ENCODE measurements around the gene SPEN. TPM values are rescaled to one million over a fixed set of nuclear protein-coding genes. Genes with fewer than 3 reads are reported as not detected.

Gene SPEN
- total RNA-seq, 1 donor from 2014 or later, result 55.2 TPM

DNA sequence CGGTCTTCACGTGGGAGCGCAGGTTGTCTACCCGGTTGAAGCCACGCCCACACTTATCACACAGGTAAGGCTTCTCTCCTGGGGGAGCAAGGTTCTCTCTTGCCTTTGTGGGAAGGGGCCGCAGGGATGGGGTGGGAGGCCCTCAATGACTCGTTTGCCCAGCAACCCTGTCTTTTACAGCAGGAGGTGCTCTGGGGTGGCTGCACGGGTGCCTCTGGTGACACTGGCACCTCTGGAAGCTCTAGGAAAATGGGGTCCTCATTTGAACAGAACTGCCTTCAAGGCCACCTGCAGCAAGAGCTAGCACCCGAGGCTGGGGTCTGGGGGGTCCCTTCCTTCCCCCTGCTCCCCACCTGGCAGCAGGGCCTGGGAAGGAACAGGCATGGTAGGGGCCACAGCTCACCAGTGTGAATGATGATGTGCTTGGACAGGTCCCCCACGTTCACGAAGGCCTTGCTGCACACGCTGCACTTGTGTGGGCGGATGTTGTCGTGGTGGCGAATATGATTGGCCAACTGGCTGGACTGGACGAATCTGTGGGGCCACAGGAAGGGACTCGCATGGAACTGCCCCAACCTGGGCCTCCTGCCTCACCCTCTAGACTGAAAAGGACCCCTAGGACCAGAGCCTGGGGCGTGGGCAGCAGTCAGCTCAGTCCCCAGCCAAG lies 95.3 kb downstream of the SPEN start:
- DNase-seq (ENCODE audit: extremely low spot score in 2 of 2), result peak in 1 of 2 donors; percentile 80
- Histone ChIP-seq H3K27me3 (no peaks in the 10 kb centered on the region), H3K4me1 (peaks cover under 1% of the 10 kb centered on the region), H3K9me3 (no peaks in the 10 kb centered on the region), H3K4me3 (no peak overlapping the region), H3K36me3 (peaks cover 0 to 81% of the 10 kb centered on the region in 2 donors), H3K27ac (no peak overlapping the region)
- no peak for TF ChIP-seq POLR2A (IDR thresholded peaks at IDR 0.05)
- TF ChIP-seq, protein P1, sequence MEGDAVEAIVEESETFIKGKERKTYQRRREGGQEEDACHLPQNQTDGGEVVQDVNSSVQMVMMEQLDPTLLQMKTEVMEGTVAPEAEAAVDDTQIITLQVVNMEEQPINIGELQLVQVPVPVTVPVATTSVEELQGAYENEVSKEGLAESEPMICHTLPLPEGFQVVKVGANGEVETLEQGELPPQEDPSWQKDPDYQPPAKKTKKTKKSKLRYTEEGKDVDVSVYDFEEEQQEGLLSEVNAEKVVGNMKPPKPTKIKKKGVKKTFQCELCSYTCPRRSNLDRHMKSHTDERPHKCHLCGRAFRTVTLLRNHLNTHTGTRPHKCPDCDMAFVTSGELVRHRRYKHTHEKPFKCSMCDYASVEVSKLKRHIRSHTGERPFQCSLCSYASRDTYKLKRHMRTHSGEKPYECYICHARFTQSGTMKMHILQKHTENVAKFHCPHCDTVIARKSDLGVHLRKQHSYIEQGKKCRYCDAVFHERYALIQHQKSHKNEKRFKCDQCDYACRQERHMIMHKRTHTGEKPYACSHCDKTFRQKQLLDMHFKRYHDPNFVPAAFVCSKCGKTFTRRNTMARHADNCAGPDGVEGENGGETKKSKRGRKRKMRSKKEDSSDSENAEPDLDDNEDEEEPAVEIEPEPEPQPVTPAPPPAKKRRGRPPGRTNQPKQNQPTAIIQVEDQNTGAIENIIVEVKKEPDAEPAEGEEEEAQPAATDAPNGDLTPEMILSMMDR (IDR thresholded peaks at IDR 0.05), result no peak
- TF ChIP-seq POLR2AphosphoS5 (IDR thresholded peaks at IDR 0.05; ENCODE audit: insufficient read depth in 1 of 2, low read depth in 1 of 2), result no peak
- intact Hi-C loops (cut with DNase I), result no loop called here

DNA sequence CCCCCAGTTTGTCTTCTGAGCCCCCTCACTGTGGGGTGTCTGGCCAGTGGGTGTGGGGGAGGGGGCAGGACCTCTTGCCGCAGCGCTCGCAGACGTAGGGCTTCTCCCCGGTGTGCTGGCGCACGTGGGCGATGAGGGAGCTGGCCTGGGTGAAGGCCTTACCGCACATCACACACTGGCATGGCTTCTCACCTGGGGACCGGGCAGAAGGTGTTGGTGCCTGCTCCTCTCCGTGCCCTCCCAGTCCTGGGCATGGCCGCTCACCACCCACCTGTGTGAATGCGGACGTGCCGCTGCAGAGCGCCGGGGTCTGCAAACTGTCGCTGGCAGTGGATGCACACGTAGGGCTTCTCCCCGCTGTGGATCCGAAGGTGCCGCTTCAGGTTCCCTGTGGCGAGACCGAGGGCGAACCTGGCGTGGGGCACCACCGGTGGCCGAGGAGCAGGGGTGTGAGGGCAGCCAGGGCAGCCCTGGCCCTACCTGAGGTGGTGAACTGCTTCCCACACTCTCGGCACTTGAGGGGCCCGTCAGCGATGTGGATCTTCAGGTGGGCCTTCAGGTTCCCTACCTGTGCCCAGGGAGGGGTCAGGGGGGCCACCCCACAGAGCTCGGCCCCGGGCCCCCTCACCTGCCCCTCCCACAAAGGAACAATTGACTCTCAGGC lies 96.0 kb downstream of the SPEN start:
- DNase-seq (ENCODE audit: extremely low spot score in 2 of 2), result no peak
- H3K4me1 ChIP-seq, result peaks cover 7% of the 10 kb centered on the region
- no peak for TF ChIP-seq POLR2AphosphoS5 (IDR thresholded peaks at IDR 0.05; ENCODE audit: insufficient read depth in 1 of 2, low read depth in 1 of 2)
- TF ChIP-seq, protein P1 (IDR thresholded peaks at IDR 0.05), result no peak
- TF ChIP-seq POLR2A (IDR thresholded peaks at IDR 0.05), result no peak
- H3K27me3 ChIP-seq, result no peaks in the 10 kb centered on the region
- H3K27ac ChIP-seq, result no peak overlapping the region
- H3K36me3 ChIP-seq, result peaks cover 0 to 80% of the 10 kb centered on the region in 2 donors
- no peak overlapping the region for H3K4me3 ChIP-seq
- intact Hi-C loops (cut with DNase I), result no loop called here
- H3K9me3 ChIP-seq, result no peaks in the 10 kb centered on the region

DNA sequence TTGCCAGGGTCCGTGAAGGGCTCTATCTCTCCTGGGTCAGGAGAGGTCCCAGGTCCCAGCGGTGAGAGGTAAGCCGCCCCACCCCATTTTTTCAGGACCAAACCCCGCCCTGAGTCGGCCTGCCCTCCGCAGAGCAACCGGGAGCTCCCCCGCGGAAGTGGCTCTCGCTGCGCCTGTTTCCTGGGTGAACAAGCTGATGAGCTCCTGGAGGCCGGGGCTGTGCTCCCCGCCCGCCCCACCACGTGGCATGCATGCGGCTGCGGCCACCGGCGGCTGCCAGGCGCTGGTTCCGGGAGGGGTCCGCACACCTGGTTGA lies 96.4 kb downstream of the SPEN start:
- no peak overlapping the region for H3K4me3 ChIP-seq
- H3K27ac ChIP-seq, result no peak overlapping the region
- DNase-seq (ENCODE audit: extremely low spot score in 2 of 2), result no peak
- H3K4me1 ChIP-seq, result peaks cover 12% of the 10 kb centered on the region
- H3K36me3 ChIP-seq, result peaks cover 0 to 80% of the 10 kb centered on the region in 2 donors
- H3K27me3 ChIP-seq, result no peaks in the 10 kb centered on the region
- intact Hi-C loops (cut with DNase I), result no loop called here
- TF ChIP-seq, protein P1 (IDR thresholded peaks at IDR 0.05), result no peak
- TF ChIP-seq POLR2AphosphoS5 (IDR thresholded peaks at IDR 0.05; ENCODE audit: insufficient read depth in 1 of 2, low read depth in 1 of 2) (no peak), POLR2A (IDR thresholded peaks at IDR 0.05) (no peak)
- H3K9me3 ChIP-seq, result no peaks in the 10 kb centered on the region

DNA sequence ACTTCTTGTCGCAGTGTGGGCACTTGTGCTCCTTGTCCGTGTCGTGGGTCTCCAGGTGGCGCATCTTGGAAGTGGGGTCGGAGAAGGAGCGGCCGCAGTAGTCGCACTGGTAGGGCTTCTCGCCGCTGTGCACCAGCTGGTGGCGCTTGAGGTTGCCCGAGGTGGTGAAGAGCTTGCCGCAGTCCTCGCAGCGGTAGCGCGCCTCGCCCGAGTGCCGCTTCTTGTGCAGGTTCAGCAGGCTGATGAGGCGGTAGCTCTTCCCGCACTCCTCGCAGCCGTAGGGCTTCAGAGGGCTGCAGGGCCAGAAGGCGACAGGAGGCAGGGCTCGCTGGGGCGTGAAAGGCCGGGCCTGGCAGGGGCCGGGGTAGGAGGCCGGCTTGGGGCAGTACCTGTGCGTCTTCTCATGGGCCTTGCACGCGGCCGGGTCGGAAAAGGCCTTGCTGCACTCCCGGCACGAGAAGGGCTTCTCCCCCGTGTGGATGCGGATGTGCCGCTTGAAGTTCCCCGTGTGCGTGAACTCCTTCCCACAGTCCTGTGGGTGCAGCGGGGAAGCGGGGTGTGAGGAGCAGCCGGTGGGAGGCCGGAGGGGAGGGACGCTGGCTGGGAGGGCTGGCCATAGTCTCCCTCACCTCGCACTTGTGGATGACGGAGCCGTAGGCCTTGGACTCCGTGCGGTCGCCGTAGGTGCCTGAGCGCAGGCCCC lies 97.0 kb downstream of the SPEN start:
- H3K9me3 ChIP-seq, result no peaks in the 10 kb centered on the region
- TF ChIP-seq POLR2A (IDR thresholded peaks at IDR 0.05), result no peak
- TF ChIP-seq, protein P1 (IDR thresholded peaks at IDR 0.05), result no peak
- no peak for TF ChIP-seq POLR2AphosphoS5 (IDR thresholded peaks at IDR 0.05; ENCODE audit: insufficient read depth in 1 of 2, low read depth in 1 of 2)
- no peak overlapping the region for H3K4me3 ChIP-seq
- no peak overlapping the region for H3K27ac ChIP-seq
- peaks cover 0 to 80% of the 10 kb centered on the region in 2 donors for H3K36me3 ChIP-seq
- intact Hi-C loops (cut with DNase I), result loop anchor here (5.0 kb wide), 1 partner anchor 97 kb away; the partner anchor contains the start of gene SPEN
- peak in 1 of 2 donors; percentile 81 for DNase-seq (ENCODE audit: extremely low spot score in 2 of 2)
- H3K27me3 ChIP-seq, result no peaks in the 10 kb centered on the region
- peaks cover 17% of the 10 kb centered on the region for H3K4me1 ChIP-seq

Data from vagina (tissue), 2 donors.